Measurements from ENCODE around the gene GARIN3. TPM values are rescaled to one million over a fixed set of nuclear protein-coding genes. Genes with fewer than 3 reads are reported as not detected.
"Not testable (repeated sequence)": the region's sequence is repeated elsewhere in the genome, so short reads cannot be mapped to it uniquely, and the experiment has no call there.

The GARIN3 gene
- total RNA-seq, 1 donor from 2014 or later, result not detected

DNA sequence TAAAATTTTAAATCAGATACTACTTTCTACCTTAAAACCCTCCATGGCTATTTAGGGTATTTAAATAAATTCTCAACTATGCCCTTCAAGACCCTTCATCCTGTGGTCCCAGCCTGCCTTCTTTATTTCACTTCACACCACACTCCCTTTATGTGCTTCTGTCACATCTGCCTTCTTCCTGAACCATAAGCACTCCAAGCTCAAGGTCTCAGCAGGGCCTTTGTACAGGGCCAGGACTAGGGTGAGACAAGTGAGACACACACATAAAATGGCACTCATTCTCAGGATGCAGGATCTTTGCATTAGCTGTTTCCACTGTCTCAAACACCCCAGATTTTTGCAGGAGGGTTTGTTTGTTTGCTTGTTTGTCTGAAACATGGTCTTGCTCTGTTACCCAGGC, 22.2 kb upstream of the GARIN3 start:
- no peak for DNase-seq (ENCODE audit: low read depth)
- no peaks in the 10 kb centered on the region for H3K36me3 ChIP-seq (ENCODE audit: control insufficient read depth, insufficient read depth, low read length)
- H3K27me3 ChIP-seq (ENCODE audit: control insufficient read depth, insufficient read depth, low read length), result no peaks in the 10 kb centered on the region
- no peak for TF ChIP-seq CTCF (IDR thresholded peaks at IDR 0.05; ENCODE audit: insufficient read depth, low read length, poor library complexity, severe bottlenecking)
- H3K4me3 ChIP-seq (ENCODE audit: low read depth, low read length), result no peak overlapping the region

- H3K4me3 ChIP-seq (ENCODE audit: low read depth, low read length), result no peak overlapping the region
- TF ChIP-seq CTCF (IDR thresholded peaks at IDR 0.05; ENCODE audit: insufficient read depth, low read length, poor library complexity, severe bottlenecking), result no peak
- no peaks in the 10 kb centered on the region for H3K36me3 ChIP-seq (ENCODE audit: control insufficient read depth, insufficient read depth, low read length)
- DNase-seq (ENCODE audit: low read depth), result no peak
- H3K27me3 ChIP-seq (ENCODE audit: control insufficient read depth, insufficient read depth, low read length), result no peaks in the 10 kb centered on the region
These were observed 21.1 kb upstream of the GARIN3 start for GRCh38 chr5:157187046-157187754.

GRCh38 chr5:157186309-157187045, 20.4 kb upstream of the GARIN3 start:
- no peak for TF ChIP-seq CTCF (IDR thresholded peaks at IDR 0.05; ENCODE audit: insufficient read depth, low read length, poor library complexity, severe bottlenecking)
- no peak overlapping the region for H3K4me3 ChIP-seq (ENCODE audit: low read depth, low read length)
- no peaks in the 10 kb centered on the region for H3K27me3 ChIP-seq (ENCODE audit: control insufficient read depth, insufficient read depth, low read length)
- H3K36me3 ChIP-seq (ENCODE audit: control insufficient read depth, insufficient read depth, low read length), result no peaks in the 10 kb centered on the region
- DNase-seq (ENCODE audit: low read depth), result no peak

- H3K4me3 ChIP-seq (ENCODE audit: low read depth, low read length); H3K27me3 ChIP-seq (ENCODE audit: control insufficient read depth, insufficient read depth, low read length); H3K36me3 ChIP-seq (ENCODE audit: control insufficient read depth, insufficient read depth, low read length); DNase-seq (ENCODE audit: low read depth): not testable (repeated sequence)
These were observed 19.1 kb upstream of the GARIN3 start for GRCh38 chr5:157185122-157185521.

- TF ChIP-seq CTCF (IDR thresholded peaks at IDR 0.05; ENCODE audit: insufficient read depth, low read length, poor library complexity, severe bottlenecking), result no peak
- no peaks in the 10 kb centered on the region for H3K36me3 ChIP-seq (ENCODE audit: control insufficient read depth, insufficient read depth, low read length)
- no peak for DNase-seq (ENCODE audit: low read depth)
- H3K4me3 ChIP-seq (ENCODE audit: low read depth, low read length), result no peak overlapping the region
- H3K27me3 ChIP-seq (ENCODE audit: control insufficient read depth, insufficient read depth, low read length), result no peaks in the 10 kb centered on the region
These were observed 18.1 kb upstream of the GARIN3 start for GRCh38 chr5:157184117-157184670.

DNA sequence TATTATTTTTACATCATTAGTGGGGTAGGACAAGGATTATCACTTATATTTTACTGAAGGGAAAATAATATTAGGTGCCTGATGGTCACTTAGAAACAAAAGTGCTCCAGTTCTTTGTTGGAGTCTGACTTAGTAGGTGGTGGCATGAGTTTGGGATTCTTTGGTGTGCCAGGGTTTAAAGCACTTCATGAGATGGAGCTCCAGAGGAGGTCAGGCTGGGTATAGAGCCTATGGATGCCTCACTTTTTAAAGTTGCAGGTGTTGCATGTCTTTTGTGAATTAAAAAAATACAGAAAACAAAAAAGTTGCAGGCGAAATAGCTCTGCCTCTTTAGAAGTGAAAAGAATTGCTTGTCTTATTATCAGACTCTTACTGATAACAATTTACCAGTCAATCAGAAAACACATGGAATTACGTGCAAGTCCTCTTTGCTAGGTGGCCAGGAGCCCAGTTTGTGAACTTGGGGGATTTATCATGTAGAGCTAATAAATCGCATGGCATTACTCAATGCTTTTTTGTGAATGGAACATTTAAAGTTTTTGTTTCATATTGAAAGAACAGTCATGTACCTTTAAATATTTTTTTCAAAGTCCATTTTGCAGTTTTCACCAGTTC, 16.2 kb upstream of the GARIN3 start:
- Histone ChIP-seq H3K27me3 (ENCODE audit: control insufficient read depth, insufficient read depth, low read length) (no peaks in the 10 kb centered on the region), H3K36me3 (ENCODE audit: control insufficient read depth, insufficient read depth, low read length) (no peaks in the 10 kb centered on the region), H3K4me3 (ENCODE audit: low read depth, low read length) (no peak overlapping the region)
- no peak for TF ChIP-seq CTCF (IDR thresholded peaks at IDR 0.05; ENCODE audit: insufficient read depth, low read length, poor library complexity, severe bottlenecking)
- no peak for DNase-seq (ENCODE audit: low read depth)

Data from kidney epithelial cell (primary cell).